GM19372 (cell line): ENCODE results near the gene PLPP7.
"Not testable (repeated sequence)": the region's sequence is repeated elsewhere in the genome, so short reads cannot be mapped to it uniquely, and the experiment has no call there.

Experiments
- ATAC-seq: cut with Tn5 transposase; IDR thresholded peaks from one replicate; pipeline ENCODE4 v1.9.1; 2021; ENCODE audit warnings: mild to moderate bottlenecking, low read depth, moderate library complexity; ENCODE audit not compliant: unreplicated experiment

PLPP7 gene

DNA sequence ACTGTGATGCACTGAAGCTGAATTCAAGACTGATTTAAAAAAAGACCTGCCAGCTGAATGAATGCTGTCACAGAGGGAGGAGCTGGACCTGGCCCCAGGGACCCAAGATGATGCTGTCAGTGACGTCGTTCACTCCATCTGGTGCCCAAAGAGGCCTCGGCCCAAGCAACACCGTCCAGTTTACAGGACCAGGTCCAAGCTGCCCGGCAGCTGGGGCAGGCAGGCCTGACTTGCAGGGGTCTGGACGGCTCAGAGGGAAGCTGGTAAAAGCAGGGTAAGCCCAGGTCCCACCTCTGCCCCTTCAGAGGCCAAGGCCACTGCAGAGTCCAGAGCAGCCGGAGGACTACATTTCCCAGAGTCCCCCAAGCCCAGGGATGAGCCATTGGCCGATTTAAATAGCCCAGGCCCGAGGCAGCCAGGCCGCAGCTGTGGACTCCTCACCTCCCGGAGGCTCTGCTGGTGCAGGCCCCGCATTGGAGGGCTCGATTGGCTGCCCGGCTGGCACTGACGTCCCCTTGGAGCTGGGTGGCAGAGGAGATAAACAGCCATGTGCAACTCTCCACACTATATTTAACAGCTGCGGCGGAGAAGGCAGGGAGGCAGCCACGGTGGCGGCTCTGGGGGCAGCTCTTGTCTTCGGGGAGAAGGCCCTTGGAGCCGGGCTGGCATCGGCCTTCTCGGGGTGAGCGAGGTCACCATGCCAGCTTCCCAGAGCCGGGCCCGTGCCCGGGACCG is at the start of gene PLPP7:
TSS of gene PLPP7 (plus strand) at position 423 of the 735 bp plus-strand sequence. CDS start at position 698, 275 bp downstream.
- no peak for ATAC-seq

GRCh38 chr9:131240047-131240921 is 49.2 kb upstream of the PLPP7 start:
- no peak for ATAC-seq

GRCh38 chr9:131244331-131244730 is 45.2 kb upstream of the PLPP7 start:
- ATAC-seq: not testable (repeated sequence)

GRCh38 chr9:131246618-131247017 is 42.9 kb upstream of the PLPP7 start:
- no peak for ATAC-seq

DNA sequence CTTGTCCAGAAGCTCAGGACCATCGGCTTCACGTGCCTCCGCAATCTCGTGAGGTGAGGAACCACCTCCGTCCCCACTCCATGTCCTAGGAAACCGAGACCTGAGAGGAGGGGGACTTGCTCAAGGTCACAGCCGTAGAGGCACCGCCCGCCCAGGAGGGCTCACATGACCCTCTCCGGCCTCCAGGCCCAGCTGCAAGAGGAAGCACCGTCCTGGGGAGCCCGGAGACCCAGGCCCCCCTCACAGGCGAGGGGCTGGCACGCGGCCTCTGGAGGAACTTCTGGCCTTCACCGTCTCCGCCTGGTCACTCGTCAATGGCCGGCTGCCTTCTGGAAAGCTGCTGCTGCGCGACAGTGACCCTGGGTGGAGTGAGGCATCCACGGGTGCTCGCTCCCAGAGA is 37.4 kb upstream of the PLPP7 start:
- ATAC-seq: no peak

DNA sequence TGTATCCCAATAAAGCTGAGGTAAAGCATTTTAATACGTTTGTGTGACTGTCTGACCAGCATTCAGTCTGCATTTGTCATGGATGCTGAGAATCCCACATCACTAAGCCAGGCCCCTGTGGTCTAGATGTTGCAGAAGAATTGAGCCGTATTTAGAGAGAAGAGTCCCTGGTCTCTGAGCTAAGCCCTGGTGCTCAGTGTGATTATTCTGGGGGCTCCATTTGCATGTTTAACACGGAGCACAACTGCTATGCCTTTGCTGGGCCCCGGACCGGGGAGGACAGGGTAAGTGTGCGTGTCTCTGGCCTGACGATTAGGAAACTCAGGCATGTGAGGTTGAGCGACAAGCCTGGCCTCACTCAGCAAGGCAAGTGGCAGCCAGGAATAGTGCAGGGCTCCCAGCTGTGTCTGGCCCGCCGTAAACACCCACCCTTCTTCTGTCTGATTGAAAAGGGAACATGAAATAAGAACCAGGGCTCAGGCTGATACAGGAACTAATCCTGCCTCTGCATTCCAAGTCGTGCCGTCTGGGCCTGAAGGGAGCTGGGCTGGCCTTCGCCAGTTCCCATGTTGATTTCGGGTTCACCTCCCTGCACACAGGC is 35.5 kb upstream of the PLPP7 start:
- no peak for ATAC-seq

- ATAC-seq: no peak
Measured at GRCh38 chr9:131254626-131255025, 34.9 kb upstream of the PLPP7 start.

DNA sequence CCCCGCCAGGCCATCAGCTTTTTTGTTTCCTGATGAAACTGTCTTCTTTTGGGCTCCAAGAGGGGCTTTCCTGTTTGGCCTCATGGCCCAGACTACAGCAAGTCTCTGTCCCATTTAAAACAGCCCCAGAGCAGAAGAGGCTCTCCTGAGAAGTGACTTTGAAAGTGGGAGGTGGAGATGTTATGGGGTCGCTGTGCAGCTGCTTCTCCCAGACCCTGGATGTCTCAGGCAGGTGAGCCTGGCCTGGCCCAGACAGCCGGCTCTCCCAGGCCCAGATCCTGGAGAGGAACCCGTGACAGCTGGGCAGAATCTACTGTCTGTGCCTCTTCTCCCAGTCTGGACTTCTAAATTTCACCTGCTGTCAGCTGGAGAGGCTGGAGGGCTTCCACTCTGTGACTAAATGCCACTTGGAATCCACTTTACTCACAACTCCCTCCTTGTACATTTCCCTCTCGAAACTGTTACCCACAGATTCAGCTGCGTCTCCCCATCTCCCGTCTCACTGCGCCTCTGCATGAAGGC is 33.8 kb upstream of the PLPP7 start:
- no peak for ATAC-seq

GRCh38 chr9:131257266-131258025 is 32.1 kb upstream of the PLPP7 start:
- no peak for ATAC-seq

- no peak for ATAC-seq
Measured at GRCh38 chr9:131258186-131258585, 31.3 kb upstream of the PLPP7 start.

- no peak for ATAC-seq
Measured at GRCh38 chr9:131258698-131259431, 30.7 kb upstream of the PLPP7 start.

- ATAC-seq: no peak
Measured at GRCh38 chr9:131259432-131259898, 30.1 kb upstream of the PLPP7 start.

- ATAC-seq: no peak
Measured at GRCh38 chr9:131259916-131260597, 29.5 kb upstream of the PLPP7 start.

DNA sequence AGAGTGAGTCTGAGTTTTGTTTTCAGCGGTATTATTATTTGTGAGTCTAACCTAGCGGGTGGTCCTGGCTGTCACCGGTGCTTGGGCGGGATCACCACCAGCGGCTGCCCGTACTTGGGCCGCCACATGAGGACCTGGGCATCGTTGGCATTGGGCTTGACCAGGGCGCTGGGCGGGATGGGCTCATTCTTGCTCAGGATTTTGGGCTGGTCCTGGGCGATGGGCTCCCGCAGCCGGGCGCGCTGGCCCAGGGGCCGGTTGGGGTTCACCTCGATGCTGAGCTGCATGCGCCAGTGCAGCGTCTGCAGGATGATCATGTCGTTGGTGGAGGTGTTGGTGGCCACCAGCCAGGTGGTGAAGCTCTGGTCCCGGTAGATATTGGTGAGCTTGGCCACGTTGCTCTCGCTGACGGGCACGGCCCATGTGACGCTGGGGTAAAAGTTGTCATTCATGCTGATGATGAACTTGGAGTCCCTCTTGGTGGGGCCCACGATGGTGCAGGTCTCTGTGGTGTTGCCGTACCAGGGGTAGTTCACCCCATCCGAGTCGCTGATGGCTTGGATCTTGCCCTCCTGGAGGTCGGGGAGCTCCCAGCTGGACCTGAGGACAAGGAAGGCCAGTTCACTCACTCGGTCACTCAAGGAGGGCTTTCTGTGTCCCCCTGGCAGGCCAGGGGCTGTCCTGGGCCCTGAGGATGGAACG is 28.6 kb upstream of the PLPP7 start:
- no peak for ATAC-seq

- ATAC-seq: no peak
Measured at GRCh38 chr9:131262327-131263032, 27.0 kb upstream of the PLPP7 start.

GRCh38 chr9:131263033-131263343 is 26.5 kb upstream of the PLPP7 start:
- not testable (repeated sequence) for ATAC-seq

DNA sequence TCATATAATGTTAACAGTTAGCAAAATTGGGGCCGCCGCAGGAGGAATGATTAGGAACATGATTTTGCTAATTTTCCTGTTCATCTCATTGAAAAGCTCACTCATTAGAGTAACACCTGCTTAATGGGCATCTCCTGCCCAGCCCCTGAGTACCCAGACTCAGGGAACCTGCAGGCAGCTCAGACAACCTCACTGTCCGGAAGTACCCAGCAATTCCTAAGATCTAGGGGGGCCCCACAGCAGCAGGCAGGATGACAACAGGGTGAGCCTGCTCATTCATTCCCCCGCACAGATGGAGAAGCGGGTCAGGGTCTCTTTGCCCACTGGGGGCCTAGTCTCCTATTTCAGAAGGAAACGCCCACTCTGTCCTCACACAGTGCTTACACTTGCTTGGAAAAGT is 25.8 kb upstream of the PLPP7 start:
- no peak for ATAC-seq

- no peak for ATAC-seq
Measured at GRCh38 chr9:131264231-131264630, 25.3 kb upstream of the PLPP7 start.
